ENCODE data around the gene MGAT4C. TPM values are rescaled to one million over a fixed set of nuclear protein-coding genes. Genes with fewer than 3 reads are reported as not detected.

The MGAT4C gene
- total RNA-seq, 4 donors from 2014 or later, result 0.15 to 1.1 (median 0.60) TPM

GRCh38 chr12:85946375-85946774 is 309.8 kb downstream of the MGAT4C start:
- TF ChIP-seq POLR2A (IDR thresholded peaks at IDR 0.05) (no peak), POLR2AphosphoS5 (IDR thresholded peaks at IDR 0.05) (no peak), EP300 (IDR thresholded peaks at IDR 0.05) (no peak), CTCF (IDR thresholded peaks at IDR 0.05) (no peak)
- no peak for ATAC-seq
- Histone ChIP-seq H3K27ac (no peak overlapping the region), H3K36me3 (no peaks in the 10 kb centered on the region), H3K4me3 (no peak overlapping the region), H3K27me3 (no peaks in the 10 kb centered on the region), H3K4me1 (no peaks in the 10 kb centered on the region), H3K9me3 (no peaks in the 10 kb centered on the region)
- 94% methylated on average over 3 of the region's 5 CpGs; no CpG with 5 or more reads in 1 of the 2 donors for WGBS, 2 donors (ENCODE audit: low coverage in 1 of 2)

- H3K36me3 ChIP-seq, result no peaks in the 10 kb centered on the region
- no peaks in the 10 kb centered on the region for H3K4me1 ChIP-seq
- H3K4me3 ChIP-seq, result no peak overlapping the region
- H3K27me3 ChIP-seq, result no peaks in the 10 kb centered on the region
- no peak for ATAC-seq
- H3K27ac ChIP-seq, result no peak overlapping the region
- H3K9me3 ChIP-seq, result no peaks in the 10 kb centered on the region
- TF ChIP-seq POLR2AphosphoS5 (IDR thresholded peaks at IDR 0.05) (no peak), POLR2A (IDR thresholded peaks at IDR 0.05) (no peak), CTCF (IDR thresholded peaks at IDR 0.05) (no peak), EP300 (IDR thresholded peaks at IDR 0.05) (no peak)
These were observed 329.0 kb downstream of the MGAT4C start for GRCh38 chr12:85927166-85927565.

GRCh38 chr12:85923767-85924331 is 332.3 kb downstream of the MGAT4C start:
- no peaks in the 10 kb centered on the region for H3K4me1 ChIP-seq
- no peaks in the 10 kb centered on the region for H3K9me3 ChIP-seq
- 56 to 85% methylated on average over 1 of the region's 1 CpG for WGBS, 2 donors (ENCODE audit: low coverage in 1 of 2)
- H3K27me3 ChIP-seq, result no peaks in the 10 kb centered on the region
- no peak for TF ChIP-seq EP300 (IDR thresholded peaks at IDR 0.05)
- TF ChIP-seq CTCF (IDR thresholded peaks at IDR 0.05), result peak; percentile 24 to 45 (median 28)
- TF ChIP-seq POLR2A (IDR thresholded peaks at IDR 0.05), result no peak
- TF ChIP-seq POLR2AphosphoS5 (IDR thresholded peaks at IDR 0.05), result no peak
- H3K36me3 ChIP-seq, result no peaks in the 10 kb centered on the region
- H3K27ac ChIP-seq, result no peak overlapping the region
- H3K4me3 ChIP-seq, result no peak overlapping the region
- ATAC-seq, result no peak

GRCh38 chr12:85920324-85920947 is 335.8 kb downstream of the MGAT4C start:
- Histone ChIP-seq H3K27ac (no peak overlapping the region), H3K4me3 (no peak overlapping the region), H3K4me1 (no peaks in the 10 kb centered on the region), H3K27me3 (no peaks in the 10 kb centered on the region), H3K9me3 (no peaks in the 10 kb centered on the region), H3K36me3 (no peaks in the 10 kb centered on the region)
- WGBS, 2 donors (ENCODE audit: low coverage in 1 of 2), result 0 to 4% methylated on average over 3 of the region's 3 CpGs
- TF ChIP-seq CTCF (IDR thresholded peaks at IDR 0.05), result peak; percentile 38 to 67 (median 50)
- no peak for TF ChIP-seq EP300 (IDR thresholded peaks at IDR 0.05)
- TF ChIP-seq POLR2AphosphoS5 (IDR thresholded peaks at IDR 0.05), result no peak
- no peak for TF ChIP-seq POLR2A (IDR thresholded peaks at IDR 0.05)
- no peak for ATAC-seq
